ENCODE measurements around the gene NOTO.

The NOTO gene

DNA sequence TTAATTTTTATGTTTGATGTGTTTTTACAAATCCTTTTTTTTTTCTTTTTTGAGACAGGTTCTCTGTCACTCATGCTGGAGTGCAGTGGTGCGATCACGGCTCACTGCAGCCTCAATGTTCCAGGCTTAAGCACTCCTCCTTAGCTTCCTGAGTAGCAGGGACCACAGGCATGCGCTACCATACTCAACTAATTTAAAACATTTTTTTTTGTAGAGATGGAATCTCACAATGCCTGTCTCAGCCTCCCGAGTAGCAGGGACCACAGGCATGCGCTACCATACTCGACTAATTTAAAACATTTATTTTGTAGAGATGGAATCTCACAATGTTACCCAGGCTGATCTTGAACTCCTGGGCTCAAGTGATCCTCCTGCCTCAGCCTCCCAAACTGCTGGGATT is 3.2 kb downstream of the NOTO start:
- H3K27me3 ChIP-seq (ENCODE audit: insufficient read depth, low read length, poor library complexity): no peaks in the 10 kb centered on the region
- no peak for ATAC-seq (ENCODE audit: insufficient read depth, low read depth)
- no peak for TF ChIP-seq EZH2 (IDR thresholded peaks at IDR 0.05; ENCODE audit: borderline replicate concordance, low read depth, low read length, severe bottlenecking)
- TF ChIP-seq, protein P1, sequence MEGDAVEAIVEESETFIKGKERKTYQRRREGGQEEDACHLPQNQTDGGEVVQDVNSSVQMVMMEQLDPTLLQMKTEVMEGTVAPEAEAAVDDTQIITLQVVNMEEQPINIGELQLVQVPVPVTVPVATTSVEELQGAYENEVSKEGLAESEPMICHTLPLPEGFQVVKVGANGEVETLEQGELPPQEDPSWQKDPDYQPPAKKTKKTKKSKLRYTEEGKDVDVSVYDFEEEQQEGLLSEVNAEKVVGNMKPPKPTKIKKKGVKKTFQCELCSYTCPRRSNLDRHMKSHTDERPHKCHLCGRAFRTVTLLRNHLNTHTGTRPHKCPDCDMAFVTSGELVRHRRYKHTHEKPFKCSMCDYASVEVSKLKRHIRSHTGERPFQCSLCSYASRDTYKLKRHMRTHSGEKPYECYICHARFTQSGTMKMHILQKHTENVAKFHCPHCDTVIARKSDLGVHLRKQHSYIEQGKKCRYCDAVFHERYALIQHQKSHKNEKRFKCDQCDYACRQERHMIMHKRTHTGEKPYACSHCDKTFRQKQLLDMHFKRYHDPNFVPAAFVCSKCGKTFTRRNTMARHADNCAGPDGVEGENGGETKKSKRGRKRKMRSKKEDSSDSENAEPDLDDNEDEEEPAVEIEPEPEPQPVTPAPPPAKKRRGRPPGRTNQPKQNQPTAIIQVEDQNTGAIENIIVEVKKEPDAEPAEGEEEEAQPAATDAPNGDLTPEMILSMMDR (IDR thresholded peaks at IDR 0.05; ENCODE audit: borderline replicate concordance, extremely low read depth, low read length, poor library complexity, severe bottlenecking): no peak

DNA sequence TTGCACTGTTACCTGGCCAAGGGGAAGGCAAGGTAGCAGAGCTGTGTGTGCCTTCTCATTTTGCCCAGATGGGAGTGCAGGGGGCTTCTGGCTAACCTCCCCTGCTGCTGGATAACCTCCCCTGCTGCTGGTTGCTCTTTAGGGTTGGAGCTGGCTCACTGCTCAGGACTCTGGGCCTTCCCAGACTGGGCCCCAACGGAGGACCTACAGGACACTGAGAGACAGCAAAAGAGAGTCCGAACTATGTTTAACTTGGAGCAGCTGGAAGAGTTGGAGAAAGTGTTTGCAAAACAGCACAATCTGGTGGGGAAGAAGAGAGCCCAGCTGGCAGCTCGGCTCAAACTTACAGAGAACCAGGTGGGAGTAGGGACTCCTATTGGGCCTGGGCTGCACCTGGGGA is 5.9 kb downstream of the NOTO start:
- H4K20me1 ChIP-seq (ENCODE audit: insufficient read depth, low read length): no peaks in the 10 kb centered on the region
- no peaks in the 10 kb centered on the region for H3K36me3 ChIP-seq (ENCODE audit: insufficient read depth, low read length)
- H3K9me3 ChIP-seq (ENCODE audit: insufficient read depth, low read length, severe bottlenecking): no peaks in the 10 kb centered on the region
- DNase-seq (no peak), ATAC-seq (ENCODE audit: insufficient read depth, low read depth) (no peak)
- H3K4me1 ChIP-seq (ENCODE audit: insufficient read depth, low read length): peaks cover 12% of the 10 kb centered on the region
- peaks cover under 1% of the 10 kb centered on the region; the same call in 1 of the 2 replicates for H3K79me2 ChIP-seq (ENCODE audit: insufficient read depth, low read length)
- H2AFZ ChIP-seq (ENCODE audit: low read depth, low read length): no peak overlapping the region
- H3K9ac ChIP-seq (ENCODE audit: low read depth, low read length): no peak overlapping the region
- H3K27me3 ChIP-seq (ENCODE audit: insufficient read depth, low read length, poor library complexity): no peaks in the 10 kb centered on the region
- H3K27ac ChIP-seq (ENCODE audit: low read length): no peak overlapping the region
- no peak for TF ChIP-seq EZH2 (IDR thresholded peaks at IDR 0.05; ENCODE audit: borderline replicate concordance, low read depth, low read length, severe bottlenecking)
- TF ChIP-seq, protein P1 (IDR thresholded peaks at IDR 0.05; ENCODE audit: borderline replicate concordance, extremely low read depth, low read length, poor library complexity, severe bottlenecking): no peak
- no peak overlapping the region for H3K4me2 ChIP-seq (ENCODE audit: insufficient read depth, low read length)
- no peak overlapping the region for H3K4me3 ChIP-seq (ENCODE audit: low read depth in 1 of 2, low read length in 2 of 2)

More for the DNA sequence above, 3.2 kb downstream of the NOTO start:
- no peaks in the 10 kb centered on the region for H3K4me1 ChIP-seq (ENCODE audit: insufficient read depth, low read length)
- no peak overlapping the region for H2AFZ ChIP-seq (ENCODE audit: low read depth, low read length)
- H4K20me1 ChIP-seq (ENCODE audit: insufficient read depth, low read length): no peaks in the 10 kb centered on the region
- H3K27ac ChIP-seq (ENCODE audit: low read length): no peak overlapping the region
- no peak overlapping the region for H3K4me3 ChIP-seq (ENCODE audit: low read depth in 1 of 2, low read length in 2 of 2)
- no peaks in the 10 kb centered on the region for H3K9me3 ChIP-seq (ENCODE audit: insufficient read depth, low read length, severe bottlenecking)
- H3K4me2 ChIP-seq (ENCODE audit: insufficient read depth, low read length): no peak overlapping the region
- no peaks in the 10 kb centered on the region for H3K79me2 ChIP-seq (ENCODE audit: insufficient read depth, low read length)
- DNase-seq: no peak
- no peak overlapping the region for H3K9ac ChIP-seq (ENCODE audit: low read depth, low read length)
- H3K36me3 ChIP-seq (ENCODE audit: insufficient read depth, low read length): no peaks in the 10 kb centered on the region

DNA sequence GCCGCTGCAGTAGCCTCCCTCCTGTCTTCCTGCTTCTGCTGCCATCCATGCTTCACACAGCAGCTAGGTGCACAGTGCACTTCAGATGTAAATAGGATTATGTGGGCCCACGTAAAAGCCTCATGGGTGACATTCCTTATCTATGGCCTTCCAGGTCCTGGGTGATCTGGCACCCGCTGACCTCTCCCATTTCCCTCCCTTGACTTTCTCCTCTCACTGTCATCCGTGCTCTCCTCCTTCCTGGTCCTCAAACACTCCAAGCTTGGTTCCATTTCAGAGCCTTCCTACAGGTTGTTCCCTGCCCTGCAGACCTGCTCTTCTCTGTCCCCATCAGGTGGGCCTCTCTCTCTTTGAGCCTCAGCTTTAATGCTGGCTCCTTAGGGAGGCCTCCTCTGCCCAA is 7.6 kb downstream of the NOTO start:
- Histone ChIP-seq H2AFZ (ENCODE audit: low read depth, low read length) (0 out of 2 replicates have a peak overlapping the region, but pooled peaks have one; percentile 19), H3K9me3 (ENCODE audit: insufficient read depth, low read length, severe bottlenecking) (no peaks in the 10 kb centered on the region), H3K4me2 (ENCODE audit: insufficient read depth, low read length) (no peak overlapping the region), H3K27ac (ENCODE audit: low read length) (no peak overlapping the region), H3K4me1 (ENCODE audit: insufficient read depth, low read length) (peaks cover 23% of the 10 kb centered on the region), H3K79me2 (ENCODE audit: insufficient read depth, low read length) (peaks cover 15% of the 10 kb centered on the region), H3K27me3 (ENCODE audit: insufficient read depth, low read length, poor library complexity) (no peaks in the 10 kb centered on the region), H3K36me3 (ENCODE audit: insufficient read depth, low read length) (no peaks in the 10 kb centered on the region), H4K20me1 (ENCODE audit: insufficient read depth, low read length) (no peaks in the 10 kb centered on the region), H3K9ac (ENCODE audit: low read depth, low read length) (no peak overlapping the region), H3K4me3 (ENCODE audit: low read depth in 1 of 2, low read length in 2 of 2) (no peak overlapping the region)
- no peak for DNase-seq
- no peak for ATAC-seq (ENCODE audit: insufficient read depth, low read depth)
- TF ChIP-seq EZH2 (IDR thresholded peaks at IDR 0.05; ENCODE audit: borderline replicate concordance, low read depth, low read length, severe bottlenecking): no peak
- TF ChIP-seq, protein P1 (IDR thresholded peaks at IDR 0.05; ENCODE audit: borderline replicate concordance, extremely low read depth, low read length, poor library complexity, severe bottlenecking): no peak

DNA sequence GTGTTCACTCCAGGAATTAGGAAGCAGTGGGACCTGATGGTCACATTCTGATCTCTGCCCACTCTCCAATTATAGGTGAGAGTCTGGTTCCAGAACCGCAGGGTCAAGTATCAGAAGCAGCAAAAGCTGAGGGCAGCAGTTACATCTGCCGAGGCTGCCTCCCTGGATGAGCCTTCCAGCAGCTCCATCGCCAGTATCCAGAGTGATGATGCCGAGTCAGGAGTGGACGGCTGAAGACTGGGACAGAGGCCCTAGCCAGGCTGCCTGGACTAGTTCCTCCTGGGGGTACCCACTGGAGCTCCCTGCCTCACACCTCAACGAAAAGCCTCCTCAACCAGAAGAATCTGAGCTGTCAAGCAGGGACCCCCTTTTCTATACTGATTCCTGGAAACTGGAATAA is 8.3 kb downstream of the NOTO start:
- DNase-seq: no peak
- H2AFZ ChIP-seq (ENCODE audit: low read depth, low read length): no peak overlapping the region
- H4K20me1 ChIP-seq (ENCODE audit: insufficient read depth, low read length): no peaks in the 10 kb centered on the region
- no peaks in the 10 kb centered on the region for H3K27me3 ChIP-seq (ENCODE audit: insufficient read depth, low read length, poor library complexity)
- H3K4me3 ChIP-seq (ENCODE audit: low read depth in 1 of 2, low read length in 2 of 2): no peak overlapping the region
- no peak for TF ChIP-seq EZH2 (IDR thresholded peaks at IDR 0.05; ENCODE audit: borderline replicate concordance, low read depth, low read length, severe bottlenecking)
- TF ChIP-seq, protein P1 (IDR thresholded peaks at IDR 0.05; ENCODE audit: borderline replicate concordance, extremely low read depth, low read length, poor library complexity, severe bottlenecking): no peak
- no peak overlapping the region for H3K27ac ChIP-seq (ENCODE audit: low read length)
- no peak for ATAC-seq (ENCODE audit: insufficient read depth, low read depth)
- H3K4me1 ChIP-seq (ENCODE audit: insufficient read depth, low read length): peaks cover 30% of the 10 kb centered on the region
- no peak overlapping the region for H3K4me2 ChIP-seq (ENCODE audit: insufficient read depth, low read length)
- no peak overlapping the region for H3K9ac ChIP-seq (ENCODE audit: low read depth, low read length)
- peaks cover 22% of the 10 kb centered on the region for H3K79me2 ChIP-seq (ENCODE audit: insufficient read depth, low read length)
- H3K9me3 ChIP-seq (ENCODE audit: insufficient read depth, low read length, severe bottlenecking): no peaks in the 10 kb centered on the region
- no peaks in the 10 kb centered on the region for H3K36me3 ChIP-seq (ENCODE audit: insufficient read depth, low read length)

All from DND-41 (cell line).